Measurements from ENCODE around the gene LOXHD1.

The LOXHD1 gene

GRCh38 chr18:46562674-46563192 lies 94.3 kb downstream of the LOXHD1 start (continued):
- no peak for TF ChIP-seq PRDM1 (tag by site-specific recombination; IDR thresholded peaks at IDR 0.05)

DNA sequence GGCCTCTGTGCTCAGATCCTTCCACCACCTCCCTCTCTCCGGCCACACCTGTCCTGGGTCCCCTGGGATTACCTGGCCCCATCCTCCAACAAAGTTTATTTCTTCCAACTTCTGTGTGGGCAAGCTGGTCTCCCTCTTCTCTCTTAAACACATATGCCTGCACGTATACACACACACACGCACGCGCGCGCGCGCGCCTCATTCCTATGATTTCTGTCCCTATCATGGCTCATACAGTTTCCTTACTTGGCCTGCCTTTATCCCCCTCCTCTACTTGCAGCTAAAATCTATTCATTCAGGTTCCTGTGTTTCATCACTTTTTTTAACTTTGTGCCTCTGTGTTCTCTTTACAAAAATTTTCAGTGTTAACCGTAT lies 96.4 kb downstream of the LOXHD1 start:
- no peaks in the 10 kb centered on the region for H3K9me3 ChIP-seq (ENCODE audit: control insufficient read depth, insufficient read depth, low read depth, low read length)
- ChIA-PET CTCF (interaction anchor here (0.7 to 1.0 kb wide), 2 partner anchors 98 to 359 kb away, joined by 3 to 6 read pairs; no protein-coding TSS in a partner anchor), POLR2A (interaction anchor here (0.6 kb wide), 1 partner anchor 10 kb away, joined by 4 read pairs; no protein-coding TSS in a partner anchor)
- no peaks in the 10 kb centered on the region; the same call in 1 of the 2 replicates for H3K4me1 ChIP-seq (ENCODE audit: control insufficient read depth, insufficient read depth, low read length)
- H3K4me3 ChIP-seq (ENCODE audit: low read depth, low read length): no peak overlapping the region
- H3K27ac ChIP-seq (ENCODE audit: extremely low read depth, low read depth, low read length): no peak overlapping the region
- TF ChIP-seq ZBTB48 (tag by site-specific recombination; IDR thresholded peaks at IDR 0.05): no peak
- no peak for TF ChIP-seq ZNF776 (tag by site-specific recombination; IDR thresholded peaks at IDR 0.05; ENCODE audit: borderline replicate concordance)
- no peak for TF ChIP-seq ZNF221 (tag by site-specific recombination; IDR thresholded peaks at IDR 0.05; ENCODE audit: borderline replicate concordance)
- TF ChIP-seq SP7 (tag by site-specific recombination; IDR thresholded peaks at IDR 0.05): no peak
- TF ChIP-seq ZNF280D (tag by site-specific recombination; IDR thresholded peaks at IDR 0.05): no peak
- TF ChIP-seq ZNF501 (tag by site-specific recombination; IDR thresholded peaks at IDR 0.05): no peak
- no peak for TF ChIP-seq ZNF549 (tag by site-specific recombination; IDR thresholded peaks at IDR 0.05)
- no peak for TF ChIP-seq HOXD13 (CRISPR knock-in tag; IDR thresholded peaks at IDR 0.05; ENCODE audit: borderline replicate concordance)
- no peak for TF ChIP-seq ZNF10 (tag by site-specific recombination; IDR thresholded peaks at IDR 0.05)
- no peak for TF ChIP-seq ZNF837 (tag by site-specific recombination; IDR thresholded peaks at IDR 0.05)
- TF ChIP-seq MZF1 (tag by site-specific recombination; IDR thresholded peaks at IDR 0.05; ENCODE audit: borderline replicate concordance): no peak
- TF ChIP-seq ZNF664 (tag by site-specific recombination; IDR thresholded peaks at IDR 0.05): no peak
- TF ChIP-seq REST (tag by site-specific recombination; IDR thresholded peaks at IDR 0.05): no peak
- no peak for TF ChIP-seq ZNF157 (tag by site-specific recombination; IDR thresholded peaks at IDR 0.05)
- TF ChIP-seq ZNF488 (tag by site-specific recombination; IDR thresholded peaks at IDR 0.05): no peak
- TF ChIP-seq, protein P1, sequence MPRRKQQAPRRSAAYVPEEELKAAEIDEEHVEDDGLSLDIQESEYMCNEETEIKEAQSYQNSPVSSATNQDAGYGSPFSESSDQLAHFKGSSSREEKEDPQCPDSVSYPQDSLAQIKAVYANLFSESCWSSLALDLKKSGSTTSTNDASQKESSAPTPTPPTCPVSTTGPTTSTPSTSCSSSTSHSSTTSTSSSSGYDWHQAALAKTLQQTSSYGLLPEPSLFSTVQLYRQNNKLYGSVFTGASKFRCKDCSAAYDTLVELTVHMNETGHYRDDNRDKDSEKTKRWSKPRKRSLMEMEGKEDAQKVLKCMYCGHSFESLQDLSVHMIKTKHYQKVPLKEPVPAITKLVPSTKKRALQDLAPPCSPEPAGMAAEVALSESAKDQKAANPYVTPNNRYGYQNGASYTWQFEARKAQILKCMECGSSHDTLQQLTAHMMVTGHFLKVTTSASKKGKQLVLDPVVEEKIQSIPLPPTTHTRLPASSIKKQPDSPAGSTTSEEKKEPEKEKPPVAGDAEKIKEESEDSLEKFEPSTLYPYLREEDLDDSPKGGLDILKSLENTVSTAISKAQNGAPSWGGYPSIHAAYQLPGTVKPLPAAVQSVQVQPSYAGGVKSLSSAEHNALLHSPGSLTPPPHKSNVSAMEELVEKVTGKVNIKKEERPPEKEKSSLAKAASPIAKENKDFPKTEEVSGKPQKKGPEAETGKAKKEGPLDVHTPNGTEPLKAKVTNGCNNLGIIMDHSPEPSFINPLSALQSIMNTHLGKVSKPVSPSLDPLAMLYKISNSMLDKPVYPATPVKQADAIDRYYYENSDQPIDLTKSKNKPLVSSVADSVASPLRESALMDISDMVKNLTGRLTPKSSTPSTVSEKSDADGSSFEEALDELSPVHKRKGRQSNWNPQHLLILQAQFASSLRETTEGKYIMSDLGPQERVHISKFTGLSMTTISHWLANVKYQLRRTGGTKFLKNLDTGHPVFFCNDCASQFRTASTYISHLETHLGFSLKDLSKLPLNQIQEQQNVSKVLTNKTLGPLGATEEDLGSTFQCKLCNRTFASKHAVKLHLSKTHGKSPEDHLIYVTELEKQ (tag by site-specific recombination; IDR thresholded peaks at IDR 0.05; ENCODE audit: borderline replicate concordance): no peak
- TF ChIP-seq ZNF223 (tag by site-specific recombination; IDR thresholded peaks at IDR 0.05): no peak
- no peak for TF ChIP-seq ZNF274 (IDR thresholded peaks at IDR 0.05; ENCODE audit: low read length)
- no peak for TF ChIP-seq ZNF274 (tag by site-specific recombination; IDR thresholded peaks at IDR 0.05; ENCODE audit: borderline replicate concordance)
- no peak for TF ChIP-seq MEIS1 (CRISPR knock-in tag; IDR thresholded peaks at IDR 0.05; ENCODE audit: borderline replicate concordance)
- no peak for TF ChIP-seq ZNF184 (tag by site-specific recombination; IDR thresholded peaks at IDR 0.05)
- H3K36me3 ChIP-seq (ENCODE audit: control insufficient read depth in 2 of 2, insufficient read depth in 1 of 2, low read length in 2 of 2): no peaks in the 10 kb centered on the region

Data from HEK293 (cell line).